GM19455 (cell line): Measurements from ENCODE around the gene SOD1.
"Not testable (repeated sequence)": the region's sequence is repeated elsewhere in the genome, so short reads cannot be mapped to it uniquely, and the experiment has no call there.

Experiments
- ATAC-seq: cut with Tn5 transposase; IDR thresholded peaks from one replicate; pipeline ENCODE4 v1.9.1; 2021; ENCODE audit not compliant: unreplicated experiment

SOD1 gene

DNA sequence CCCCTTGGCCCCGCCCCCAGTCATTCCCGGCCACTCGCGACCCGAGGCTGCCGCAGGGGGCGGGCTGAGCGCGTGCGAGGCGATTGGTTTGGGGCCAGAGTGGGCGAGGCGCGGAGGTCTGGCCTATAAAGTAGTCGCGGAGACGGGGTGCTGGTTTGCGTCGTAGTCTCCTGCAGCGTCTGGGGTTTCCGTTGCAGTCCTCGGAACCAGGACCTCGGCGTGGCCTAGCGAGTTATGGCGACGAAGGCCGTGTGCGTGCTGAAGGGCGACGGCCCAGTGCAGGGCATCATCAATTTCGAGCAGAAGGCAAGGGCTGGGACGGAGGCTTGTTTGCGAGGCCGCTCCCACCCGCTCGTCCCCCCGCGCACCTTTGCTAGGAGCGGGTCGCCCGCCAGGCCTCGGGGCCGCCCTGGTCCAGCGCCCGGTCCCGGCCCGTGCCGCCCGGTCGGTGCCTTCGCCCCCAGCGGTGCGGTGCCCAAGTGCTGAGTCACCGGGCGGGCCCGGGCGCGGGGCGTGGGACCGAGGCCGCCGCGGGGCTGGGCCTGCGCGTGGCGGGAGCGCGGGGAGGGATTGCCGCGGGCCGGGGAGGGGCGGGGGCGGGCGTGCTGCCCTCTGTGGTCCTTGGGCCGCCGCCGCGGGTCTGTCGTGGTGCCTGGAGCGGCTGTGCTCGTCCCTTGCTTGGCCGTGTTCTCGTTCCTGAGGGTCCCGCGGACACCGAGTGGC lies at the start of gene SOD1:
SOD1 (plus strand) TSS at position 158 of the 723 bp plus-strand sequence; CDS start at position 235, 77 bp downstream.
- ATAC-seq = peak; percentile 95

- ATAC-seq = no peak
Measured at GRCh38 chr21:31611445-31611844, 48.0 kb upstream of the SOD1 start.

DNA sequence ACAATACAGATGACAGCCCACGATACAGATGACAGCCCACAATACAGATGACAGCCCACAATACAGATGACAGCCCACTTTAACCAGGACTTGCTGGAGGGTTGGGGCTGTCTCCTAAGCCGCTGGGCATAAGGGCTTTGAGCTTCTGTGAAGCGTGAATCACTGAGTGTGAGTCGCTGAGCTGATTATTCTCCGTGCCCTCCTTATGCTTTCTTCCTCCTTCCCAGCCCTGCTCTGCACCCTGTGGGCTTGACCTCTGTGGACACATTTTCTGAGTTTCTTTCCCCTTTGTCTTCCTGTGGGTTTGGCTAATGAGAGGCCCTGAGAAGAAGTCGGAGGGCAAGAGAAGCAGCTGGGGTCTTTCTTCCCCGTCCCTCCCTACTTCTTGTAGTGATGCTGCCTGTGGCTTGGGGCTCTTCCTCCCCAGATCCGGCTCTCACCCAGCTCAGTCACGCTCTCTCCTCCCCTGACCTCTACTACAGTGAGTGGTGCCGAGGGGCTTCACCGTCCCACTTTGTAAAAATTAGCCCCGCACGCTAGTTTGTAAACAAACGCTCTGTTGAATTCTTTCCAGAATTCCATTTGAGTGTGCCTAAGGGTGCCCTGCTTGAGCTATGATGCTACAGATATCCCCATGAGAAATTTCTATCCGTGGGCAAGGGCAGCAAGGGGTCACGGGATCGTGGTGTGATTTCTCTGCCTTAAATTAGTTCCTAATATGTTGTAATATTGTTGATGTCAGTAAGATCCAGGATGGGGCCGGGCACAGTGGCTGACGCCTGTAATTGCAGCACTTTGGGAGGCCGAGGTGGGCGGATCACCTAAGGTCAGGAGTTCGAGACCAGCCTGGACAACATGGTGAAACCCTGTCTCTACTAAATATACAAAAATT lies 46.4 kb upstream of the SOD1 start:
- ATAC-seq = no peak

DNA sequence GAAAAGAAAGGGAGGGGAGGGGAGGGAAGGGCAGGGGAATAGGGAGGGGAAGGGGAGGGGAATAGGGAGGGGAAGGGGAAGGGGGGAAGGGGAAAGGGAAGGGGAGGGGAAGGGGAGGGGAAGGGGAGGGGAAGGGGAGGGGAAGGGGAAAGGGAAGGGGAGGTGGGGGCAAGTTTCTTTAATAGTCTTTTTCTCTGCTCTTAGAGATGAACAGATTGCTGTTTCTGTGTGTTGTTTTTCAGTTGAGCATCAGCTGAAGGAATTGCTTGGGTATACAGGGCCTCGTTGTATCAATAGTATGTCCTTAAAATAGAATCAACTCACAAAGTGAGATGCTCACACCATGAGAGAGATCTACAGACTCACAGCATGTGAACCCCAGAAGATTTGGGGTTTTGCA lies 44.8 kb upstream of the SOD1 start:
- no peak for ATAC-seq

DNA sequence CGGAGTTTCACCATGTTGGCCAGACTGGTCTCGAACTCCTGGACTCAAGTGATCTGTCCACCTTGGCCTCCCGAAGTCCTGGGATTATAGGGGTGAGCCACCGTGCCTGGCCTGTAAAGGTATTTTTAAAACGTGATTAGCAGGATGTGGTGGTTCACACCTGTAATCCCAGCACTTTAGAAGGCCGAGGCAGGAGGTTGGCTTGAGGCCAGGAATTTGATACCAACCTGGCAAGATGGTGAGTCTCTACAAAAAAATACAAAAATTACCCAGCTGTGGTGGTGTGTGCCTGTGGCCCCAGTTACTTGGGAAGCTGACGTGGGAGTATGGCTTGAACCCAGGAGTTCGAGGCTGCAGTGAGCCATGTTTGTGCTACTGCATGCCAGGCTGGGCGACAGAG lies 43.3 kb upstream of the SOD1 start:
- no peak for ATAC-seq

DNA sequence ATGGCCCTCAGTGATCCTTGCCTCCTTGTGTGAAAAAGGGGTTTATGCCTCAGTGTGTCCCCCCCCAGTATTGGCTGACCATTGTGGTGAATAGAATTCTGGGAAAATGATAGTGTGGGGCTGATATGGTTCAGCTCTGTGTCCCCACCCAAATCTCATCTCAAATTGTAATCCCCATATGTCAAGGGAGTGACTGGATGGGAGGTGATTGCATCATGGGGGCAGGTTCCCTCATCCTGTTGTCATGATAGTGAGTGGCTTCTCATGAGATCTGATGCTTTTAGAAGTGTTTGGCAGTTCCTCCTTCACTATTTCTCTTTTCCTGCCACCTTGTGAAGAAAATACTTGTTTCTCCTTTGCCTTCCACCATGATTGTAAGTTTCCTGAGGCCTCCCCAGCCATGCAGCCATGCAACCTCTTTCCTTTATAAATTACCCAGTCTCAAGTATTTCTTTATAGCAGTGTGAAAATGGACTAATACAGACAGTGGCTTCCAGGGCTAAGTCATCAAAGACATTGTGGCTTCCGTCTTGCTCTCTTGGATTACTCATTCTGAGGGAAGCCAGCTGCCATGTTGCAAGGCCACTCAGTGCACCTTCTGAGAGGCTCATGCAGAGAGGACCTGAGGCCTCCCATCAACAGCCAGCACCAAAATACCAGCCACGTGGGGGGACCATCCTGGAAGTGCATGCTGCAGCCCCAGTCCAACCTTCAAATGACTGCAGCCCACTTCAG lies 40.6 kb upstream of the SOD1 start:
- ATAC-seq = no peak

DNA sequence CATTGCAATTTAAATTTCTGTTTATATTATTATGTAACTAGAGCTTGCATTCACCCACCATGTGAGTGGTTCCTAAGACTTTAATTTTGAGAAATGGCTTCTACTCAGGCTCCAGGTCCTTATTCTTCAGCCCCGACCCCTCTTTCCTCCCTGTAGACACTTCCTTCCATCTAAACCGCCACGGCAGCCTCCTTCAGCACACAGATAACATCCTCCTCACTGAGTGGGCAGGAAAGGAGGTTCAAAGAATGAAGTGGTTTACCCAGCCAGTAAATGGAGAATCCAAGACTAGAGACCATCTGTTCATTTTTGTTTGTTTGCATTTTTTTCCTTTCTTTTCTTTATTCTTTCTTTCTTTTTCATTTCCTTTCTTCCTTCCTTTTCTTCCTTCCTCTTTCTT lies 37.1 kb upstream of the SOD1 start:
- ATAC-seq = no peak

DNA sequence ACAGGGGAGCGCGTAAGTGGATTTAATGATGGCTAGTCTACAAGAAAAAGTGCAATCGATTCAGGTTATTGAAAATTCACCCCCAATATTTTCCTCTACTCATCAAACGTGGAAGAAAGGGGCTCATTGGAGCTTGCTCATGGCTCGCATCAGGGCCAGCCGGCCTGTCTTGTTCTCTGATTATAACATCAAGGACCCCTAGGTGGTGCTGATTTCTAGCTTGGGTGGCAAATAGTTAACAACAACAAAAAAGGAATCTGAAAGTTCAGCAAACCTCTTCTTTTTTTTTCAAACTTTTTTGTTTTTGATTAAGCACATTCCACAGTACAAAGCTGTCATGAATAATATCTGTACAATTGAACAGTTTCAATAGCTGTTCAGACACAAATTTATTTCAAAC lies 35.8 kb upstream of the SOD1 start:
- no peak for ATAC-seq

GRCh38 chr21:31624181-31624580 lies 35.3 kb upstream of the SOD1 start:
- ATAC-seq = no peak

DNA sequence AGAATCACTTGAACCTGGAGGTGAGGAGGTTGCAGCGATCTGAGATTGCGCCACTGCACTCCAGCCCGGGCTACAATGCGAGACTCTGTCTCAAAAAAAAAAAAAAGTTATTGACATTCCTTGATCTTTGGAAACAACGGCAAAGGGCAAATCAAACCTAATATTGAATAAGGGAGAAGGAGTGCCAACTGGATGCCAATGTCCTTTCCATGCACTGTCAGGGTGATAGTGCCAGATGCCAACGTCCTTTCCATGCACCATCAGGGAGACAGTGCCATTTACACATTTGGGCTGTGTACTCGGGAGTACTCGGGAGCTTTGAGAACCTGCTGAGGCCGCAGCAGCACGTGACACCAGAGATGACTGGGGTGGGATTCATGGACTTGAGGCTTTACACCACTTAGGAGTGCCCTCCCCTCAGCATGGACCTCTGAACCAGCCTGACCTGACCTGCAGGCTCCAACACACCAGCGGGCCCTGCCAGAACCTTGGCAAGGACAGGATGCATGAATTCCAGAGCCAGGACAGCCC lies 34.5 kb upstream of the SOD1 start:
- ATAC-seq = no peak

DNA sequence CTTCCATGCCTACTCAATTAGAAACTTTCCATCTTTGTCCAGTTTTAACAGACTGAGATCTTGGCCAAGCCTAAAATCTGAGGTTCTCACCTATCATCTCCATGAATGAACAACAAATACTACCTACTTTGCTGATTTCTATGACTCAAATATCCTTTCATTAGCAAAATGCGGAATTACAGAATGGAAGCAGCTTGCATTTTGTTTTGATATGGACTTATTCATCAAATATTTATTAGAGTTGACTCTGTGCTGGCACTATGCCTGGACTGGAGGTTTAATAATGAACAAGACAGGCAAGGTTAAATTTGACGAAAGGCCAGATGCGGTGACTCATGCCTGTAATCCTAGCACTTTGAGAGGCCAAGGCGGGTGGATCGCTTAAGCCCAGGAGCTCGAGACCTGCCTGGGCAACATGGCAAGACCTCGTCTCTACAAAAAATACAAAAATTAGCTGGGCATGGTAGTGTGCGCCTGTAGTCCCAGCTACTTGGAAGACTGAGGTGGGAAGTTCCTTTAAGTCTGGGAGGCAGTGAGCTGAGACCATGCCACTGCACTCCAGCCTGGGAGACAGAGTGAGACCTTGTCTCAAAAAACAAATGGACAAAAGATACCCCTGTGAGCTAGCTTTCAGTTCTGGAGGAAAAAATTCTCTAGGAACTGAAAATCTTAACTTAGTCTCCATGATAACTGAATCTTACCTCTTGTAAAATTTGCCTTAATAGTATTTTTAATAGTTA lies 29.4 kb upstream of the SOD1 start:
- no peak for ATAC-seq

- ATAC-seq = not testable (repeated sequence)
Measured at GRCh38 chr21:31631881-31632280, 27.6 kb upstream of the SOD1 start.

DNA sequence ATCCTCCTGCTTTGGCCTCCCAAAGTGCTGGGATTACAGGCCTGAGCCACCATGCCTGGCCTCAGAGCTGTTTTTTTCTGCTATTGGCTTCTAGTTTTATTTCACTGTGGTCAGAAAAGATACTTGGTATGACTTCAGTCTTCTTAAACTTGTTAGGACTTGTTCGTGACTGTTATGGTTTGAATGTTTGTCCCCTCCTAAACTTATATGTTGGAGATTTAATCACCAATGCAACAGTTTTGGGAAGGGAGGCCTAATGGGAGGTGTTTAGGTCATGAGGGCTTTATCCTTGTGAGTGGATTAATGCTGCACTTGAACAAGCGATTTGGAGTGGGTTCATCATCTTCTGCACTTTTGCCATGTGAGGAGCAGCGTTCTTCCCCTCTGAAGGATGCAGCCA lies 24.5 kb upstream of the SOD1 start:
- no peak for ATAC-seq

DNA sequence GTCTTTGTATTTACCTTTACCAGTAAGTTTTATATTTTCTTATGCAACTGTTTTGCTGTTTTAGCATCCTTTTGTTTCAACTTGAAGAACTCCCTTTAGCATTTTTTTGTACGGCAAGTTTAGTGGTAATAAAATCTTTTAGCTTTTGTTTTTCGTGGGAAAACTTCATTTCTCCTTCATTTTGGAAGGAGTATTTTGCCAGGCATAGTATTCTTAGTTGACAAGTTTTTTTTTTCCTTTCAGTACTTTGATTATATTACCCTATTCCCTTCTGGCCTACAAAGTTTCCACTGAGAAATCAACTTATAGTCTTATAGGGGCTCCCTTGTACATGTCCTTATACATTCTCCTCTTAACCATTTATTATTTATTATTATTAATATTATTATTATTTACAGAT lies 22.6 kb upstream of the SOD1 start:
- ATAC-seq = no peak

GRCh38 chr21:31641416-31641922 lies 18.0 kb upstream of the SOD1 start:
- ATAC-seq = no peak

- ATAC-seq = no peak
Measured at GRCh38 chr21:31644643-31645042, 14.8 kb upstream of the SOD1 start.

GRCh38 chr21:31647650-31648049 lies 11.8 kb upstream of the SOD1 start:
- ATAC-seq = peak; percentile 85

- no peak for ATAC-seq
Measured at GRCh38 chr21:31650930-31651329, 8.6 kb upstream of the SOD1 start.

DNA sequence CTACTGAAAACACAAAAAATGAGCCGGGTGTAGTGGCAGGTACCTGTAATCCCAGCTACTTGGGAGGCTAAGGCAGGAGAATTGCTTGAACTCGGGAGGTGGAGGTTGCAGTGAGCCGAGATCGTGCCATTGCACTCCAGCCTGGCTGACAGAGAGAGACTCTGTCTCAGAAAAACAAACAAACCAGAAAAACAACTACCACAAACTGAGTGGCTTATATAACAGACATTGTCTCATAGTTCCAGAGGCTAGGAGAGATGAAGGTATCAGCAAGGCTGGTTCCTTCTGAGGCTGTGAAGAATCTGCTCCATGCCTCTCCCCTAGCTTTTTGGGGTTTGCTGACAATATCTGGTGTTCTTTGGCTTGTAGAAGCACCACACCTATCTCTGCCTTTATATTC lies 8.0 kb upstream of the SOD1 start:
- not testable (repeated sequence) for ATAC-seq

GRCh38 chr21:31654340-31654739 lies 5.2 kb upstream of the SOD1 start:
- no peak for ATAC-seq
